ENCODE data around the gene PRKCB.

Gene PRKCB

DNA sequence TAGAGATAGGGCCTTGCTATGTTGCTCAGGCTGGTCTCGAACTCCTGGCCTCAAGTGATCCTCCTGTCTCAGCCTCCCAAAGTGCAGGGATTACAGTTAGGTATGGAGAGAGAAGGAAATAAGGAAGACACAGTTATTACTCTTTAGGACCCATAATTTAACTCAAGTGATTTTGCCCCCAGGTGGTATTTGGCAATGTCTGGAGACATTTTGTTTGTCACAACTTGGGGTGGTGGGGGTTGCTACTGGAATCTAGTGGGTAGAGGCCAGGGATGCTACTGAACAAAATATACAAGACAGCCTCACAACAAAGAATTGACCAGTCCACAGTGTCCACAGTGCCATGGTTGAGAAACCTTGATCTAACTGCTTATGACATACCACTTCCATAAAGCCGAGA is 64.1 kb downstream of the PRKCB start:
- H3K4me1 ChIP-seq (ENCODE audit: low read length) = peaks cover 11% of the 10 kb centered on the region
- H3K4me2 ChIP-seq (ENCODE audit: low read length) = no peak overlapping the region
- H3K9ac ChIP-seq (ENCODE audit: low read length) = no peak overlapping the region
- TF ChIP-seq EZH2phosphoT487 (IDR thresholded peaks at IDR 0.05; ENCODE audit: low read depth) = no peak
- TF ChIP-seq, protein P1, sequence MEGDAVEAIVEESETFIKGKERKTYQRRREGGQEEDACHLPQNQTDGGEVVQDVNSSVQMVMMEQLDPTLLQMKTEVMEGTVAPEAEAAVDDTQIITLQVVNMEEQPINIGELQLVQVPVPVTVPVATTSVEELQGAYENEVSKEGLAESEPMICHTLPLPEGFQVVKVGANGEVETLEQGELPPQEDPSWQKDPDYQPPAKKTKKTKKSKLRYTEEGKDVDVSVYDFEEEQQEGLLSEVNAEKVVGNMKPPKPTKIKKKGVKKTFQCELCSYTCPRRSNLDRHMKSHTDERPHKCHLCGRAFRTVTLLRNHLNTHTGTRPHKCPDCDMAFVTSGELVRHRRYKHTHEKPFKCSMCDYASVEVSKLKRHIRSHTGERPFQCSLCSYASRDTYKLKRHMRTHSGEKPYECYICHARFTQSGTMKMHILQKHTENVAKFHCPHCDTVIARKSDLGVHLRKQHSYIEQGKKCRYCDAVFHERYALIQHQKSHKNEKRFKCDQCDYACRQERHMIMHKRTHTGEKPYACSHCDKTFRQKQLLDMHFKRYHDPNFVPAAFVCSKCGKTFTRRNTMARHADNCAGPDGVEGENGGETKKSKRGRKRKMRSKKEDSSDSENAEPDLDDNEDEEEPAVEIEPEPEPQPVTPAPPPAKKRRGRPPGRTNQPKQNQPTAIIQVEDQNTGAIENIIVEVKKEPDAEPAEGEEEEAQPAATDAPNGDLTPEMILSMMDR (IDR thresholded peaks at IDR 0.05; ENCODE audit: low read depth, low read length) = no peak
- no peak overlapping the region for H3K4me3 ChIP-seq (ENCODE audit: low read length)
- H3K9me3 ChIP-seq (ENCODE audit: insufficient read depth, low read length) = no peaks in the 10 kb centered on the region
- no peaks in the 10 kb centered on the region for H3K36me3 ChIP-seq (replicated peaks; ENCODE audit: low read depth, low read length)
- H2AFZ ChIP-seq (ENCODE audit: low read depth, low read length) = no peak overlapping the region
- no peaks in the 10 kb centered on the region for H4K20me1 ChIP-seq (ENCODE audit: insufficient read depth, low read length)
- no peak overlapping the region for H3K27ac ChIP-seq (ENCODE audit: low read length)
- no peaks in the 10 kb centered on the region for H3K79me2 ChIP-seq (ENCODE audit: low read length)
- H3K27me3 ChIP-seq (ENCODE audit: low read depth, low read length) = no peaks in the 10 kb centered on the region; the same call in 1 of the 2 replicates

DNA sequence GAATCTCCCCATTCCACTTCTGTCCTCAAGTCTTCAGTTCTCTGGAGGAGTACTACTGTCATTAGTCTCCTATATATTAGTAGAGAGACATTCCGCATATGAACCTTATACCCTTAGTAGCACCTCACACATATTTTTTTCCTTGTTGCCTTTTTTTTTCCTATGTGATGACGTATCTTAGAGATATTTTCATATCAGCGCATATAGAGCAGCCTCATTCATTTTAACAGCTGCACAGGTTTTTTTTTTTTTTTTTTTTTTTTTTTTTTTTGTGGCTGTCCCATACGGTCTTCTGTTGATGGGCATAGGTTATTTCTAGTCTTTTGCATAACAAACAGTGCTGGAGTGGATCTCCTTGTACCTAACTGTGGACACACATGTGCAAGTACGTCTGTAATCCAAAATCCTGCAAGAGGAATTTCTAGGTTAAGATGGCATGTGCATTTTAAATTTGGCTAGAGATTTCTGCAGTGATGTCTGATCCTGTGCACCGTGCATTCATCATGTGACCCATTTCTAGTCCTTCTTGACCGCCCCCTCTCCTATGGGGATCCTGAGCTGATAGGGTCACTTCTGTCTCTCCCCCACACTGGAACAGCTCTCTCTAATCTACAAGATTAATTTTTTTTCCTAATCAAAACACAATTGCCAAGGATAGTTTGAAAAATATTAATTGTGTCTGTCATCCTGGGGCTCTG is 64.8 kb downstream of the PRKCB start:
- no peak overlapping the region for H3K4me3 ChIP-seq (ENCODE audit: low read length)
- no peak overlapping the region for H2AFZ ChIP-seq (ENCODE audit: low read depth, low read length)
- no peak for TF ChIP-seq EZH2phosphoT487 (IDR thresholded peaks at IDR 0.05; ENCODE audit: low read depth)
- TF ChIP-seq, protein P1 (IDR thresholded peaks at IDR 0.05; ENCODE audit: low read depth, low read length) = no peak
- no peaks in the 10 kb centered on the region for H3K36me3 ChIP-seq (replicated peaks; ENCODE audit: low read depth, low read length)
- no peaks in the 10 kb centered on the region for H3K79me2 ChIP-seq (ENCODE audit: low read length)
- H3K27ac ChIP-seq (ENCODE audit: low read length) = no peak overlapping the region
- peaks cover 6% of the 10 kb centered on the region for H3K27me3 ChIP-seq (ENCODE audit: low read depth, low read length)
- H3K9ac ChIP-seq (ENCODE audit: low read length) = no peak overlapping the region
- H3K4me1 ChIP-seq (ENCODE audit: low read length) = peaks cover 4% of the 10 kb centered on the region
- no peak overlapping the region for H3K4me2 ChIP-seq (ENCODE audit: low read length)
- no peaks in the 10 kb centered on the region for H3K9me3 ChIP-seq (ENCODE audit: insufficient read depth, low read length)
- H4K20me1 ChIP-seq (ENCODE audit: insufficient read depth, low read length) = no peaks in the 10 kb centered on the region

DNA sequence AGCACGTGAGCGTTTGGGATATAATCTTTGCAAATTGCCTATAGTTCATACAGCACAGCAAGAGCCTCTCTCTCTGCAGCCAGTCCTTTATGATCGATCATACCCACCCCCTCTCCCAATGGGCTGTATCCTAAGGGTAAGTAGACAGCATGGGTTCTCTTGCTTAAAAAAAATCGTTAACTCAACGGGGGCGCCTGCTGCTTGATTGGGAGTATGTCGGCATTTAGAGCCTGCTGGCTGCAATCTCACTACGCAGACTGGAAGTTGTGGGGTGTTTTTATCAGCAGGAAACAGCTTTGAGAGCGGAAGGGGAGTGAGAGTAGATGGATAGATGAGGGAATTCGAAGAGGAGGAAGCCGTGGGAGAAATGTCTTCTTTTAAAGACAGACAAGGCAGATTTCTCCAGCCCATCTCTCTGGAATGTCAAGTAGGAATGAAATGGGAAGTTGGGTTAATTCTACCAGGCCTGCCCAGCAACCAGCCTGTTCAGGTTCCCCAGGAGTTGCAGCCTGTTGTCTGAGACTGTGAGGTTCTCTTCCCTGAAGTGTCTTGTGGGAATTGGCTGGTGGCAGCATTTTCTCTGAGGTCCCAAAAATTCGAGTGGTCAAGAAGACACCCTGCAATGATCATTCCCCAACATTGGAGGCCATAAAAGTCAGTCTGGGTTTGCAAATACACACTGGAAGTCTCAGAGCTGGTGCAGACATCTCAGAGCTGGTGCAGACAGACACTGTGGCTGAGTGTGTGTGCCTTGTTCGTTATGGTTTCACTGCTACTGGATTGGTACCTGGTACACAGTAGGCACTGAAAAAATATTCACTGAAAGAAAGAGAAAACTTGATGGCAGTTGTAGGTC is 65.6 kb downstream of the PRKCB start:
- no peaks in the 10 kb centered on the region for H3K79me2 ChIP-seq (ENCODE audit: low read length)
- no peak for TF ChIP-seq EZH2phosphoT487 (IDR thresholded peaks at IDR 0.05; ENCODE audit: low read depth)
- TF ChIP-seq, protein P1 (IDR thresholded peaks at IDR 0.05; ENCODE audit: low read depth, low read length) = no peak
- H3K4me1 ChIP-seq (ENCODE audit: low read length) = no peaks in the 10 kb centered on the region; the same call in 1 of the 2 replicates
- no peaks in the 10 kb centered on the region for H4K20me1 ChIP-seq (ENCODE audit: insufficient read depth, low read length)
- H3K27me3 ChIP-seq (ENCODE audit: low read depth, low read length) = peaks cover 11% of the 10 kb centered on the region
- no peak overlapping the region for H2AFZ ChIP-seq (ENCODE audit: low read depth, low read length)
- no peak overlapping the region for H3K4me3 ChIP-seq (ENCODE audit: low read length)
- no peak overlapping the region for H3K9ac ChIP-seq (ENCODE audit: low read length)
- no peak overlapping the region for H3K4me2 ChIP-seq (ENCODE audit: low read length)
- no peaks in the 10 kb centered on the region for H3K36me3 ChIP-seq (replicated peaks; ENCODE audit: low read depth, low read length)
- H3K27ac ChIP-seq (ENCODE audit: low read length) = no peak overlapping the region
- H3K9me3 ChIP-seq (ENCODE audit: insufficient read depth, low read length) = no peaks in the 10 kb centered on the region

DNA sequence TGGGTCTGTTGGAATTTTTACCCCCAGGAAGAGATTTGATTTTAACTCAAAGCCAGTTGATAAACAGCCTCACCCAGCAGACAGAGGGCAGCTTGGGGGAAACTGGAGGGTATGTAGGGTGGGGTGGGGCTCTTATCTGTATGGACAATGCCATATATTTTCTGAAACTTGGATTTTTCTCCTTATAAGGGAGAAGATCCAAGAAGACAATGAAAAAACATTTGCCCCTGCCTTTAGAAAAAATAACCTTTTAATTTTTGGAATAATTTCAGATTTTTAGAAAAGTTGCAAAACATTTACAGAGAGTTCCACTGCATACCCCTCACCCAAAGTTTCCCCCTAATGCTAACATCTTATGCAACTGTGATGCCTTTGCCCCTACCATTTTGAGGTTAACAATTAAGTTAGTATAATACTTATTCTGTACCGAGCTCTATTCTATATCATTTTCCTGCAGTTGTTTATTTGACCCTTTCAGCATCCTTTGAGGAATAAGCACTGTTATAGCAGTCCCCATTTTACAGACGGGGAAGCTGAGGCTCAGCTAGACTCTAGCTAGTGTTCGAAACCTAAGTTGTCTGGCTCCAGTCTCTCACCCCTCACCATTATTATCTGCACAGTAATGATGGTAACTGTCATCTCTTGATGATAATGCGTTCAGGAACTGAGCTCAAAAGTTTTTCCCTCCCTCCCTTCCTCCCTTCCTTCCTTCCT is 66.4 kb downstream of the PRKCB start:
- Histone ChIP-seq H3K4me2 (ENCODE audit: low read length) (no peak overlapping the region), H3K36me3 (replicated peaks; ENCODE audit: low read depth, low read length) (no peaks in the 10 kb centered on the region), H3K9ac (ENCODE audit: low read length) (no peak overlapping the region), H4K20me1 (ENCODE audit: insufficient read depth, low read length) (no peaks in the 10 kb centered on the region), H3K27ac (ENCODE audit: low read length) (no peak overlapping the region), H3K79me2 (ENCODE audit: low read length) (no peaks in the 10 kb centered on the region), H3K9me3 (ENCODE audit: insufficient read depth, low read length) (no peaks in the 10 kb centered on the region), H3K27me3 (ENCODE audit: low read depth, low read length) (peaks cover 11% of the 10 kb centered on the region), H3K4me1 (ENCODE audit: low read length) (no peaks in the 10 kb centered on the region; the same call in 1 of the 2 replicates), H2AFZ (ENCODE audit: low read depth, low read length) (no peak overlapping the region), H3K4me3 (ENCODE audit: low read length) (no peak overlapping the region)
- TF ChIP-seq, protein P1 (IDR thresholded peaks at IDR 0.05; ENCODE audit: low read depth, low read length) = no peak
- TF ChIP-seq EZH2phosphoT487 (IDR thresholded peaks at IDR 0.05; ENCODE audit: low read depth) = no peak

Data from OCI-LY3 (cell line).